HAP-1 (cell line): ENCODE results near the gene VPS33A.

Experiments used
- DNase-seq, 2 experiments: peaks; one replicate each; pipeline ENCODE4 v3.0.0-alpha.2; 2016 to 2020; ENCODE audit warnings: low spot score in 2 of 2
- H3K27me3 ChIP-seq: fragments of 250-450 bp; sonication (Bioruptor Pico); 2 replicates; pipeline ENCODE4 v1.5.1; 2020; ENCODE audit warnings: low read depth, mild to moderate bottlenecking, moderate library complexity
- H3K36me3 ChIP-seq: fragments of 250-450 bp; sonication (Bioruptor Pico); replicated peaks from 2 replicates; pipeline ENCODE4 v1.5.1; 2020; ENCODE audit warnings: mild to moderate bottlenecking
- H3K4me1 ChIP-seq: fragments of 250-450 bp; sonication (Bioruptor Pico); 2 replicates; pipeline ENCODE4 v1.5.1; 2020; ENCODE audit warnings: mild to moderate bottlenecking
- H3K4me3 ChIP-seq: fragments of 250-450 bp; sonication (Bioruptor Pico); 2 replicates; pipeline ENCODE4 v1.5.1; 2020; ENCODE audit warnings: mild to moderate bottlenecking, moderate library complexity
- H3K9me3 ChIP-seq: fragments of 250-450 bp; sonication (Bioruptor Pico); 2 replicates; pipeline ENCODE4 v1.5.1; 2020; ENCODE audit warnings: mild to moderate bottlenecking, moderate library complexity
- in situ Hi-C: fragments of 300-500 bp; cut with MboI; formaldehyde crosslinking; loops from 3 replicates; pipeline ENCODE4 v1.14.3; 2020; ENCODE audit warnings: low sequenced_read_pairs, inconsistent platforms, mixed read lengths

The VPS33A gene

GRCh38 chr12:122266230-122266901 lies at the start of gene VPS33A:
TSS of gene VPS33A (minus strand) at chr12:122266494. CDS start at chr12:122266408, 86 bp downstream.
- in situ Hi-C loops: no loop called here
- Histone ChIP-seq H3K36me3 (peaks cover 9% of the 10 kb centered on the region), H3K9me3 (no peaks in the 10 kb centered on the region), H3K4me1 (peaks cover 5% of the 10 kb centered on the region; the same call in 1 of the 2 replicates), H3K4me3 (peak within 1 kb of the TSS; percentile 96), H3K27me3 (no peaks in the 10 kb centered on the region)
- peak; percentile 94 to 98 for DNase-seq

- peaks cover 14% of the 10 kb centered on the region for H3K36me3 ChIP-seq
- DNase-seq: no peak
- in situ Hi-C loops: no loop called here
- no peak overlapping the region for H3K4me3 ChIP-seq
- H3K4me1 ChIP-seq: no peaks in the 10 kb centered on the region
- no peaks in the 10 kb centered on the region for H3K27me3 ChIP-seq
- H3K9me3 ChIP-seq: no peaks in the 10 kb centered on the region
These were observed 46.6 kb upstream of the VPS33A start for GRCh38 chr12:122312926-122313325.

GRCh38 chr12:122311696-122312095 lies 45.4 kb upstream of the VPS33A start:
- Histone ChIP-seq H3K4me3 (no peak overlapping the region), H3K9me3 (no peaks in the 10 kb centered on the region), H3K36me3 (peaks cover 16% of the 10 kb centered on the region), H3K27me3 (no peaks in the 10 kb centered on the region), H3K4me1 (no peaks in the 10 kb centered on the region)
- in situ Hi-C loops: no loop called here
- DNase-seq: no peak

GRCh38 chr12:122310626-122311333 lies 44.5 kb upstream of the VPS33A start:
- H3K9me3 ChIP-seq: no peaks in the 10 kb centered on the region
- no peaks in the 10 kb centered on the region for H3K27me3 ChIP-seq
- no peaks in the 10 kb centered on the region for H3K4me1 ChIP-seq
- no peak overlapping the region for H3K4me3 ChIP-seq
- peaks cover 11% of the 10 kb centered on the region for H3K36me3 ChIP-seq
- no peak for DNase-seq
- in situ Hi-C loops: no loop called here

GRCh38 chr12:122309564-122310121 lies 43.3 kb upstream of the VPS33A start:
- H3K9me3 ChIP-seq: no peaks in the 10 kb centered on the region
- H3K27me3 ChIP-seq: no peaks in the 10 kb centered on the region
- DNase-seq: no peak
- H3K4me1 ChIP-seq: no peaks in the 10 kb centered on the region
- peaks cover 7% of the 10 kb centered on the region for H3K36me3 ChIP-seq
- no peak overlapping the region for H3K4me3 ChIP-seq
- in situ Hi-C loops: no loop called here

DNA sequence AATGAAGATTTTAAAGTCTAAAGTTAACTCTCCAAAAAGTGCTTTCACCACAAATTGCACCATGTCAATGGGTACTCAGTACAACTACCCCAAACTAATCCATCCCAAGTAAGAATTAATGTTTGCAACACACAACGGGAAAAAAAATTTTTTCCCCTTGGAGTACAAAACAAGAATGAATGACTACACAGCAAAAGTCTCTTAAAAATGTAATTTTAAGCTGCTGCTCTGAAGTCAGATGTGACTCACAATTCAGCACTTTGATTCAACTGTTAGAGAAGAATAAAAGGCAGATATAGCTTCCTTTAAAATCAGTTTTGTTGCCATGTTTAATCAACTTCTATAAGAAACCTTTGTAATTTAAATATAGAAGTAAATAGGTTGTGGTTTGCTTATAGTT lies 42.5 kb upstream of the VPS33A start:
- DNase-seq: no peak
- H3K4me1 ChIP-seq: no peaks in the 10 kb centered on the region
- peaks cover 7% of the 10 kb centered on the region for H3K36me3 ChIP-seq
- H3K9me3 ChIP-seq: no peaks in the 10 kb centered on the region
- H3K4me3 ChIP-seq: no peak overlapping the region
- in situ Hi-C loops: no loop called here
- H3K27me3 ChIP-seq: no peaks in the 10 kb centered on the region

GRCh38 chr12:122306407-122306806 lies 40.1 kb upstream of the VPS33A start:
- DNase-seq: no peak
- H3K9me3 ChIP-seq: no peaks in the 10 kb centered on the region
- in situ Hi-C loops: no loop called here
- no peak overlapping the region for H3K4me3 ChIP-seq
- peaks cover 7% of the 10 kb centered on the region for H3K36me3 ChIP-seq
- no peaks in the 10 kb centered on the region for H3K27me3 ChIP-seq
- H3K4me1 ChIP-seq: no peaks in the 10 kb centered on the region

DNA sequence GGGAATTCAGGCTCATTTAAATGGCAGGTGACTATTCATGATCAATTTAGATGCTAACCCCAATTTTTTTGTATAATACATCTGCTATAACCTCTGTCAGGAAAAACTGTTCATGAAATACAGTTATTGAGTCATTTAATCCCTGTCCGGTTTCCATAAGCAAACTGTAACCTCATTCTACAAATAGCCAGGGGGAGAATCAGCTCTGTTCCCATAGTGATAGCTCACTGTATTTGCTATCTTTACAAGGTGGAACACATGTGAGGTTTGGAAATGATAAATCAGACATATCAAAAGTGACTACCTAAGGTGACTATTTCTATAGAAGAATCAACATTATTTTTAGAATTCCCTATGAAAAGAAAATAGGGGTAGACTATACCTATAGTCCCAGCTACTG lies 38.6 kb upstream of the VPS33A start:
- DNase-seq: no peak
- Histone ChIP-seq H3K4me3 (no peak overlapping the region), H3K36me3 (peaks cover 7% of the 10 kb centered on the region), H3K9me3 (no peaks in the 10 kb centered on the region), H3K27me3 (no peaks in the 10 kb centered on the region), H3K4me1 (no peaks in the 10 kb centered on the region)
- in situ Hi-C loops: no loop called here

DNA sequence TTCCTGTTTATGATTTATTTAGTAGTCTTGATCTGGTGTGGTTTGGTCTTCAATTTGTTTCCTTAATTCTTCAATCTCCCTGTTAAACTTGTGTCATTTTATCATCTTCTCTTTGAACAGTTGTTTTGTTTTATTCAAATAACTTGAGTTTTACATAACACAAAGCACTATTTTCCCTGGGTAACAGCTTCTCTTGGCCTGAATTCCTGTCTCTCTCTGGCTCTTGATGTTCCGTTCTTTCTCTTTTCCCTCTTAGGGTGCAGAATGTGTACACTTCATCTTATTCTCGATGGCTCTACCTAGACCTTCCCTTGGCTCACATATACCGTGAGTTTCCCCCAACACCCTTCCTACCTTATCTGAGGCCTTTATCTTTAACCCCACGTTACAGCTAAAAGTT lies 36.8 kb upstream of the VPS33A start:
- in situ Hi-C loops: no loop called here
- Histone ChIP-seq H3K4me1 (no peaks in the 10 kb centered on the region), H3K27me3 (no peaks in the 10 kb centered on the region), H3K4me3 (no peak overlapping the region), H3K36me3 (peaks cover 7% of the 10 kb centered on the region), H3K9me3 (no peaks in the 10 kb centered on the region)
- DNase-seq: no peak

GRCh38 chr12:122298071-122298748 lies 31.9 kb upstream of the VPS33A start:
- H3K9me3 ChIP-seq: no peaks in the 10 kb centered on the region
- no peaks in the 10 kb centered on the region for H3K27me3 ChIP-seq
- no peak for DNase-seq
- no peaks in the 10 kb centered on the region; the same call in 1 of the 2 replicates for H3K36me3 ChIP-seq
- H3K4me3 ChIP-seq: no peak overlapping the region
- in situ Hi-C loops: no loop called here
- H3K4me1 ChIP-seq: no peaks in the 10 kb centered on the region

DNA sequence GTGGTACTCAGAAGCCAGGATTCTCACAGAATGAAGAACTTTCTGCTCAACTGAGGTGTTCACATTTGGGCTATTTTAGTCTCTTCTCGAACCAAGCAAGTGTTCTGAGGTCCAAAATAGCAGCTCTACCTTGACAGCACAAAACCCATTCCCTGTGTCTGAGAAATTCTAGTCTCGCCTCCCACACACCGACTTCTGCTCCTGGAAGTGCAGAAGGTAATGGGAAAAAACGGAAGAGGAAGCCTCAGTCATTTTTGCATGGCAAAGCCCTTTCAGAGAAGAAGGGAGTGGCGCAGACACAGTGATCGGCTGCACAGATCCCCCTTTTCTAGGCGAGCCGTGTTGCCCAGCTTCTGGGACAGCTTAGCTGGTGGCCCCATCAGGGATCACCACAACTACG lies 31.2 kb upstream of the VPS33A start:
- DNase-seq: no peak
- Histone ChIP-seq H3K4me1 (no peaks in the 10 kb centered on the region), H3K4me3 (no peak overlapping the region), H3K27me3 (no peaks in the 10 kb centered on the region), H3K36me3 (no peaks in the 10 kb centered on the region; the same call in 1 of the 2 replicates), H3K9me3 (no peaks in the 10 kb centered on the region)
- in situ Hi-C loops: no loop called here

DNA sequence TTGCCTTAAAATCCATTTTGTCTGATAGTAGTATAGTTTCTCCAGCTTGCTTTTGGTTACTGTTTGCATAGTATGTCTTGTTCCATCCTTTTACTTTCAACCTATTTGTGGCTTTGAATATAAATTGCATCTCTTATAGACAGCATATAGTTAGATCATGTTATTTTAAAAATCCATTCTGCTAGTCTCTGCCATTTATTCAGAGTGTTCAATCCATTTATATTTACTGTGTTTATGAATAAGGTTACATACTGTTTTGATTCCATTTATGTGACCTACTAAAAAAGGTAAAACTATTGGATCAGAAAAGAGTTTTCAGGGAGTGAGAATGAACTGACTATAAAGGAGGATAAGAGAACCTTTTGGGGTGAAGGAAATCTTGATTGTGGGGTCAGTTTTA lies 29.6 kb upstream of the VPS33A start:
- in situ Hi-C loops: no loop called here
- no peaks in the 10 kb centered on the region for H3K27me3 ChIP-seq
- H3K4me1 ChIP-seq: no peaks in the 10 kb centered on the region
- H3K9me3 ChIP-seq: no peaks in the 10 kb centered on the region
- H3K36me3 ChIP-seq: no peaks in the 10 kb centered on the region
- H3K4me3 ChIP-seq: no peak overlapping the region
- no peak for DNase-seq

DNA sequence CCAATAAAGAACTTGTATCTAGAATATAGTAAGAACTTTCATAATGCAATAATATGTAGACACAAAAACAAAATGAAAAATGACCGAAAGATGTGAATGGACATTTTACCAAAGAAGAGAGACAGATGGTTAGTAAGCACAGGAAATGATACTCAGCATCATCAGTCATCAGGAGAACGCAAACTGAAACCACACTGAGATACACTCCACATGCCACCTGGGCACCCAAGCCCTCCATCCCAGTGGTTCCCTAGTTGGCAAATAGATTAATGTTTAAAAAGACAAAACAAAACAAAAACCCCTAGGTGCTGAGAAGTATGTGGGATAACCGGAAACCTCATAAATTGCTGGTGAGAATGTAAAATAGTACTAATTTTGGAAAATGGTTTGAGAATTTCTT lies 26.8 kb upstream of the VPS33A start:
- in situ Hi-C loops: no loop called here
- Histone ChIP-seq H3K4me1 (no peaks in the 10 kb centered on the region), H3K9me3 (no peaks in the 10 kb centered on the region), H3K36me3 (no peaks in the 10 kb centered on the region), H3K27me3 (no peaks in the 10 kb centered on the region), H3K4me3 (no peak overlapping the region)
- DNase-seq: no peak

GRCh38 chr12:122291431-122291830 lies 25.1 kb upstream of the VPS33A start:
- Histone ChIP-seq H3K9me3 (no peaks in the 10 kb centered on the region), H3K36me3 (no peaks in the 10 kb centered on the region), H3K4me1 (no peaks in the 10 kb centered on the region), H3K4me3 (no peak overlapping the region), H3K27me3 (no peaks in the 10 kb centered on the region)
- DNase-seq: no peak
- in situ Hi-C loops: no loop called here
